Uterus (tissue), 2 donors: ENCODE measurements around the gene HOXD8.

Experiments
- CTCF ChIP-seq, 4 experiments: fragments of 200-600 bp in 2 of 4; fragments of 450-650 bp in 2 of 4; sonication (generic) in 2 of 4; IDR thresholded peaks; one replicate each; pipeline ENCODE4 v1.5.1; 2016 to 2019; ENCODE audit warnings: antibody characterized with exemption in 4 of 4, mild to moderate bottlenecking in 2 of 4, moderate library complexity in 1 of 4
- POLR2A ChIP-seq, 2 donors: fragments of 450-650 bp; IDR thresholded peaks; one replicate each; pipeline ENCODE4 v1.6.1; 2016; ENCODE audit warnings: antibody characterized with exemption in 2 of 2, mild to moderate bottlenecking in 1 of 2, moderate library complexity in 1 of 2

DNA sequence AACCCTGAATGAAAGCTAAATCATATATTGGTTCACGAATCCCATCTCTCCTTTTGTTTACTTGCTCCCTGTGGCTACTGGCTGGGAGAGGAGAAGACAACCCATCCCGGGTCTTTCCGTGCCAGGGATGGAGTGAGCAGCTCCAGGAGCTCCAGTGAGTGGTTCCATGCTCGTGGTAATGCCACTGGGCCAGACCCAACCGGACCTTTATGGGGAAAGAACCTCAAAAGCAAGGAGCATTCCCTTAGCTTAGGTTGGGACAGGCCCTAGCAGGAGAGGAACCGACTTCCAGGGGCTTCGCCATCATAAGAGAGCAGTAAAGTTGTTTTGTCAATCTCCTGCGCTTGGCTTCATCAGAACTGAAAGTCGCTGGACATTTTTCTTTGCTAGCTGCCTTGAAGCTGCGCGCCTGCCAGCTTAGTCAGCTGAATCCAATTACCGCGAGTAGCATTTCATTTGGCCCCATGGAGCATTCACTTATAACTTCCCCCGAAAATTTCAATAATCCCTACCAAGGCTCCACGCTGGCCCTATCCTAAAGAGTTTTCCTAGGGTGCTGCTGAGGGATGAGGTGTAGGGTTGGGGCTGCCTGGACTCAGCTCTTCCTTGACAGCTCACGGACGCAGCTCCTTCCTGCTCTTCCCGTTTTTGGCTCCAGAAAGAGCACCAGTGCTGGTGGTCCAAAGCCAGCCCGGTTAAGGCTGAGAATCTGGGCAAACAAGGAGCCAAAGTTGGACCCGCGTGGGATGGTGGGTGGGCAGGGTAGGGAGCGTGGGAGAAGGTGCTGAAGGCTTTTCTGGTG lies 32.5 kb downstream of the HOXD8 start:
- TF ChIP-seq CTCF (IDR thresholded peaks at IDR 0.05): no peak
- TF ChIP-seq POLR2A (IDR thresholded peaks at IDR 0.05): no peak
